NCI-H1436 (cell line): ENCODE data around the gene ZNF579.
"Not testable (repeated sequence)": the region's sequence is repeated elsewhere in the genome, so short reads cannot be mapped to it uniquely, and the experiment has no call there.

Source experiments
- DNase-seq: peaks from one replicate; lab custom pipeline; 2025; lab: John Stamatoyannopoulos, UW

ZNF579 gene

GRCh38 chr19:55593096-55593772, 12.6 kb upstream of the ZNF579 start:
- DNase-seq: no peak

- DNase-seq: no peak
Observed at GRCh38 chr19:55592391-55593090, 11.9 kb upstream of the ZNF579 start.

- DNase-seq: no peak
Observed at GRCh38 chr19:55591555-55591954, 10.9 kb upstream of the ZNF579 start.

- peak; percentile 67 for DNase-seq
Observed at GRCh38 chr19:55590617-55591016, 10.0 kb upstream of the ZNF579 start.

GRCh38 chr19:55590109-55590508, 9.5 kb upstream of the ZNF579 start:
- DNase-seq: no peak

- no peak for DNase-seq
Observed at GRCh38 chr19:55588738-55589137, 8.1 kb upstream of the ZNF579 start.

- peak; percentile 99 for DNase-seq
Observed at GRCh38 chr19:55586976-55587668, 6.5 kb upstream of the ZNF579 start.

GRCh38 chr19:55585658-55586339, 5.2 kb upstream of the ZNF579 start:
- DNase-seq: peak; percentile 99

- no peak for DNase-seq
Observed at GRCh38 chr19:55584871-55585270, 4.2 kb upstream of the ZNF579 start.

- not testable (repeated sequence) for DNase-seq
Observed at GRCh38 chr19:55583897-55584296, 3.2 kb upstream of the ZNF579 start.

GRCh38 chr19:55582284-55582683, 1.6 kb upstream of the ZNF579 start:
- not testable (repeated sequence) for DNase-seq

GRCh38 chr19:55581823-55582223, 1.2 kb upstream of the ZNF579 start:
- no peak for DNase-seq

GRCh38 chr19:55581145-55581822, 636 bp upstream of the ZNF579 start:
- DNase-seq: no peak

- DNase-seq: no peak
Observed at GRCh38 chr19:55579766-55580621, 654 bp downstream of the ZNF579 start.

GRCh38 chr19:55578761-55579747, 1.6 kb downstream of the ZNF579 start:
- no peak for DNase-seq

- no peak for DNase-seq
Observed at GRCh38 chr19:55578031-55578760, 2.5 kb downstream of the ZNF579 start.

- DNase-seq: no peak
Observed at GRCh38 chr19:55576746-55577145, 3.9 kb downstream of the ZNF579 start.

GRCh38 chr19:55573929-55574328, 6.7 kb downstream of the ZNF579 start:
- not testable (repeated sequence) for DNase-seq

- not testable (repeated sequence) for DNase-seq
Observed at GRCh38 chr19:55569477-55569876, 11.2 kb downstream of the ZNF579 start.
